Kidney (tissue), 14 donors: Measurements from ENCODE around the gene NPTX1. TPM values are rescaled to one million over a fixed set of nuclear protein-coding genes. Genes with fewer than 3 reads are reported as not detected.
A peak's percentile ranks its signal among the peaks of the same experiment; 100 is the strongest.

Source experiments
- DNase-seq, 5 donors: peaks; one replicate each; pipeline ENCODE4 v3.0.0-alpha.2; 2013 to 2020
- FAIRE-seq: peaks from 2 replicates; lab custom pipeline; 2012; peaks lifted over from hg19 to GRCh38; lab: Jason Lieb, UNC
- H3K27ac ChIP-seq, 2 donors: one replicate each; pipeline ENCODE4 v1.7.0; 2013; ENCODE audit warnings: low read depth in 2 of 2, low read length in 2 of 2, inconsistent platforms in 1 of 2
- H3K27me3 ChIP-seq: one replicate; pipeline ENCODE4 v1.7.1; 2013; ENCODE audit warnings: low read length, inconsistent platforms; ENCODE audit not compliant: control insufficient read depth, insufficient read depth
- H3K36me3 ChIP-seq, 3 donors: one replicate each; pipeline versions ENCODE4 v1.7.0 to v1.7.1; 2013; ENCODE audit warnings: low read length in 3 of 3, control low read depth in 1 of 3, inconsistent platforms in 1 of 3; ENCODE audit not compliant: insufficient read depth in 3 of 3, control insufficient read depth in 2 of 3
- H3K4me1 ChIP-seq, 3 donors: one replicate each; pipeline versions ENCODE4 v1.7.0 to v1.7.1; 2013; ENCODE audit warnings: low read length in 3 of 3, inconsistent platforms in 1 of 3, low read depth in 1 of 3; ENCODE audit not compliant: control insufficient read depth in 2 of 3, insufficient read depth in 2 of 3
- H3K4me3 ChIP-seq, 3 donors: one replicate each; pipeline versions ENCODE4 v1.7.0 to v1.8.1; 2013; ENCODE audit warnings: low read length in 3 of 3, control low read depth in 1 of 3, inconsistent platforms in 1 of 3
- H3K9ac ChIP-seq, 3 donors: one replicate each; pipeline versions ENCODE4 v1.7.0 to v1.7.1; 2013; ENCODE audit warnings: low read length in 3 of 3, control low read depth in 1 of 3, inconsistent platforms in 1 of 3
- H3K9me3 ChIP-seq, 3 donors: one replicate each; pipeline versions ENCODE4 v1.7.0 to v1.7.1; 2013; ENCODE audit warnings: low read length in 3 of 3, control low read depth in 1 of 3, inconsistent platforms in 1 of 3; ENCODE audit not compliant: control insufficient read depth in 2 of 3, insufficient read depth in 1 of 3
- intact Hi-C: fragments of 100-400 bp; cut with DNase I; formaldehyde crosslinking; loops from one replicate; pipeline ENCODE4 v1.11.1; 2022
- polyA plus RNA-seq: library from polyadenylated mRNA; stranded (reverse); fragments of 350-450 nt; fragmentation: Illumina TruSeq; extraction: RNeasy Lipid Tissue Mini Kit (QIAGEN cat#74804); gene quantifications from one replicate; pipeline ENCODE4 v1.2.3, GENCODE V29; 2014; ENCODE audit warnings: low read depth, low replicate concordance; ENCODE audit not compliant: insufficient read depth
- total RNA-seq: library from RNA; stranded (reverse); fragmentation: NEBNext Ultra II Directional; extraction: Animal tissue kit (Norgen Biotek cat#: 25700); gene quantifications from one replicate; pipeline ENCODE4 v1.2.1, GENCODE V29; 2021
- TF ChIP-seq, protein P1 (sequence below): IDR thresholded peaks from 3 replicates; pipeline ENCODE4 v1.5.1; 2012; ENCODE audit warnings: mild to moderate bottlenecking, moderate library complexity, borderline replicate concordance; ENCODE audit not compliant: insufficient read depth; ENCODE audit errors: extremely low read depth
- donor health status: control.
- donor health status: control.
- donor health status: control.
- donor health status: control.
- donor health status: control.
- donor health status: DM: yes; HTN: yes; CAD: no.
- donor health status: Normal renal cell carcinoma (clear cell type).

NPTX1 gene
- total and polyA plus RNA-seq, 2 donors from 2014 or later = 0.31 to 0.39 TPM

- intact Hi-C loops = loop anchor here (5.0 to 10.0 kb wide), 3 partner anchors 146 to 554 kb away; no protein-coding TSS in a partner anchor
- no peaks in the 10 kb centered on the region for H3K9me3 ChIP-seq
- DNase-seq (peak in 1 of 5 donors; percentile 21), FAIRE-seq (no peak)
- TF ChIP-seq, protein P1, sequence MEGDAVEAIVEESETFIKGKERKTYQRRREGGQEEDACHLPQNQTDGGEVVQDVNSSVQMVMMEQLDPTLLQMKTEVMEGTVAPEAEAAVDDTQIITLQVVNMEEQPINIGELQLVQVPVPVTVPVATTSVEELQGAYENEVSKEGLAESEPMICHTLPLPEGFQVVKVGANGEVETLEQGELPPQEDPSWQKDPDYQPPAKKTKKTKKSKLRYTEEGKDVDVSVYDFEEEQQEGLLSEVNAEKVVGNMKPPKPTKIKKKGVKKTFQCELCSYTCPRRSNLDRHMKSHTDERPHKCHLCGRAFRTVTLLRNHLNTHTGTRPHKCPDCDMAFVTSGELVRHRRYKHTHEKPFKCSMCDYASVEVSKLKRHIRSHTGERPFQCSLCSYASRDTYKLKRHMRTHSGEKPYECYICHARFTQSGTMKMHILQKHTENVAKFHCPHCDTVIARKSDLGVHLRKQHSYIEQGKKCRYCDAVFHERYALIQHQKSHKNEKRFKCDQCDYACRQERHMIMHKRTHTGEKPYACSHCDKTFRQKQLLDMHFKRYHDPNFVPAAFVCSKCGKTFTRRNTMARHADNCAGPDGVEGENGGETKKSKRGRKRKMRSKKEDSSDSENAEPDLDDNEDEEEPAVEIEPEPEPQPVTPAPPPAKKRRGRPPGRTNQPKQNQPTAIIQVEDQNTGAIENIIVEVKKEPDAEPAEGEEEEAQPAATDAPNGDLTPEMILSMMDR = no peak
- no peak overlapping the region for H3K9ac ChIP-seq
- H3K4me1 ChIP-seq = peaks cover 0 to 4% (median 0%) of the 10 kb centered on the region in 3 donors
- no peak overlapping the region for H3K4me3 ChIP-seq
- H3K27me3 ChIP-seq = no peaks in the 10 kb centered on the region
- no peak overlapping the region for H3K27ac ChIP-seq
- no peaks in the 10 kb centered on the region for H3K36me3 ChIP-seq
Observed at GRCh38 chr17:80428363-80428762, 48.0 kb downstream of the NPTX1 start.

GRCh38 chr17:80427366-80428282 lies 48.8 kb downstream of the NPTX1 start:
- H3K9me3 ChIP-seq = no peaks in the 10 kb centered on the region
- DNase-seq = peak in 1 of 5 donors; percentile 71
- H3K27ac ChIP-seq = no peak overlapping the region
- peaks cover 0 to 5% (median 0%) of the 10 kb centered on the region in 3 donors for H3K4me1 ChIP-seq
- no peaks in the 10 kb centered on the region for H3K27me3 ChIP-seq
- H3K9ac ChIP-seq = no peak overlapping the region
- H3K4me3 ChIP-seq = no peak overlapping the region
- no peak for FAIRE-seq
- no peaks in the 10 kb centered on the region for H3K36me3 ChIP-seq
- TF ChIP-seq, protein P1 = no peak
- intact Hi-C loops = loop anchor here (5.0 to 10.0 kb wide), 3 partner anchors 147 to 555 kb away; no protein-coding TSS in a partner anchor

DNA sequence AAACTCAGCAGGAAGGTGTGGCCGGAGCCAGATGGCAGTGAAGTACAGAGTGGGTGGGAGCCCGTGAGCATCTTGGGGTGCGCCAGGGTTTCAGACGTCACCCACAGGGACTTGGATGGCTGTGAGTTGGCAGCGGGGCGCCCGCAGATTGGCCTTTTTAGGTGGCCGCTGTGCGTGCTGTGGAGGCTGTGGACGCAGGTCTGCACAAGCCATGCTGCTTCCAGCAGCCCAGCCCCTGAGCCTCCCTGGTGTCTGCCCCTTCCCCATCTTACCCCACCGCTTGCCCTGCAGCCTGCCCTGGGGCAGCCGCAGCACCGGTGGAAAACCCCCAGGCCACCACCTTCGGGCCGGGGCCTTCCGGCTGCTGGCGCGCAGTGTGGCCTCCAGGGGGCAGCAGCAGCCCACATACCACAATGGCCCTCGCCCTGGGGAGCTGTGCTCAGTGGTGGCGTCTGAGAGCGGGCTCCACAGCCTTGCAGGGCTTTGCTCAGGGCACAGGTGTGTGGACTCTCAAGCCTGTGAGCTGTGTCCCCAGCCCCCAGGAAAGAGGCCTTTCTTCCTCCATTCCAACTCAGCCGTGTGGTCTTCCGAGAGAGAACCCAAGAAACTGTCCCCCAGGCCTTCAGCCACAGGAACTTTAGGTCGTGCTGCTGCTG lies 49.6 kb downstream of the NPTX1 start:
- TF ChIP-seq, protein P1 = peak; percentile 96
- Histone ChIP-seq H3K27ac (no peak overlapping the region), H3K9ac (no peak overlapping the region), H3K27me3 (no peaks in the 10 kb centered on the region), H3K4me3 (no peak overlapping the region), H3K9me3 (no peaks in the 10 kb centered on the region), H3K4me1 (peaks cover 0 to 5% (median 0%) of the 10 kb centered on the region in 3 donors), H3K36me3 (no peaks in the 10 kb centered on the region)
- DNase-seq = peak; percentile 71 to 90 (median 81)
- FAIRE-seq = no peak
- intact Hi-C loops = loop anchor here (5.0 to 10.0 kb wide), 3 partner anchors 148 to 556 kb away; no protein-coding TSS in a partner anchor
